Measurements from ENCODE around the gene CFAP97. TPM values are rescaled to one million over a fixed set of nuclear protein-coding genes. Genes with fewer than 3 reads are reported as not detected.
"Not testable (repeated sequence)": the region's sequence is repeated elsewhere in the genome, so short reads cannot be mapped to it uniquely, and the experiment has no call there.

CFAP97 gene
- total and polyA plus RNA-seq, 2 donors (not counting 1 experiment from before 2014, with no cell fraction given) = 39.3 to 50.8 TPM

- DNase-seq (ENCODE audit: low read depth in 2 of 2); H3K79me2 ChIP-seq (ENCODE audit: control insufficient read depth, insufficient read depth, low read length); H3K4me2 ChIP-seq (ENCODE audit: extremely low read depth, insufficient read depth, low read length): not testable (repeated sequence)
Observed at GRCh38 chr4:185198189-185198588, 5.6 kb downstream of the CFAP97 start.

GRCh38 chr4:185196437-185196836, 7.4 kb downstream of the CFAP97 start:
- H3K27ac ChIP-seq (ENCODE audit: insufficient read depth, low read length) = no peak overlapping the region
- no peak overlapping the region for H2AFZ ChIP-seq (ENCODE audit: low read length)
- no peaks in the 10 kb centered on the region for H3K27me3 ChIP-seq (ENCODE audit: control insufficient read depth, insufficient read depth, low read length)
- TF ChIP-seq CTCF (conservative IDR thresholded peaks at IDR 0.05 in 1 of 2, IDR thresholded peaks at IDR 0.05 in 1 of 2; ENCODE audit: low read depth in 1 of 2, low read length in 2 of 2) (no peak), EZH2 (IDR thresholded peaks at IDR 0.05; ENCODE audit: low read length, missing control alignments) (no peak)
- H3K79me2 ChIP-seq (ENCODE audit: control insufficient read depth, insufficient read depth, low read length) = peaks cover 6% of the 10 kb centered on the region
- H3K9me3 ChIP-seq (ENCODE audit: control insufficient read depth, insufficient read depth, low read depth, low read length) = no peaks in the 10 kb centered on the region
- no peak for DNase-seq (ENCODE audit: low read depth in 2 of 2)
- no peaks in the 10 kb centered on the region for H4K20me1 ChIP-seq (ENCODE audit: control insufficient read depth, extremely low read depth, insufficient read depth, low read length)
- no peaks in the 10 kb centered on the region for H3K36me3 ChIP-seq (ENCODE audit: control insufficient read depth, insufficient read depth, low read length)
- no peak overlapping the region for H3K9ac ChIP-seq (ENCODE audit: insufficient read depth, low read length)
- no peak overlapping the region for H3K4me3 ChIP-seq (replicated peaks in 1 of 4; ENCODE audit: control extremely low read depth in 1 of 4, insufficient read depth in 1 of 4, low read depth in 3 of 4, low read length in 4 of 4)
- H3K4me2 ChIP-seq (ENCODE audit: extremely low read depth, insufficient read depth, low read length) = no peak overlapping the region
- H3K4me1 ChIP-seq (ENCODE audit: control insufficient read depth, extremely low read depth, insufficient read depth, low read length) = no peaks in the 10 kb centered on the region

More at GRCh38 chr4:185198189-185198588, 5.6 kb downstream of the CFAP97 start:
- H3K27me3 ChIP-seq (ENCODE audit: control insufficient read depth, insufficient read depth, low read length); H3K4me1 ChIP-seq (ENCODE audit: control insufficient read depth, extremely low read depth, insufficient read depth, low read length); H2AFZ ChIP-seq (ENCODE audit: low read length); H3K27ac ChIP-seq (ENCODE audit: insufficient read depth, low read length); H3K36me3 ChIP-seq (ENCODE audit: control insufficient read depth, insufficient read depth, low read length); H3K9ac ChIP-seq (ENCODE audit: insufficient read depth, low read length); H3K4me3 ChIP-seq (replicated peaks in 1 of 4; ENCODE audit: control extremely low read depth in 1 of 4, insufficient read depth in 1 of 4, low read depth in 3 of 4, low read length in 4 of 4); H4K20me1 ChIP-seq (ENCODE audit: control insufficient read depth, extremely low read depth, insufficient read depth, low read length); H3K9me3 ChIP-seq (ENCODE audit: control insufficient read depth, insufficient read depth, low read depth, low read length): not testable (repeated sequence)

GRCh38 chr4:185194924-185195888, 8.6 kb downstream of the CFAP97 start:
- Histone ChIP-seq H3K4me1 (ENCODE audit: control insufficient read depth, extremely low read depth, insufficient read depth, low read length) (no peaks in the 10 kb centered on the region), H2AFZ (ENCODE audit: low read length) (no peak overlapping the region), H4K20me1 (ENCODE audit: control insufficient read depth, extremely low read depth, insufficient read depth, low read length) (no peaks in the 10 kb centered on the region), H3K36me3 (ENCODE audit: control insufficient read depth, insufficient read depth, low read length) (peaks cover 2% of the 10 kb centered on the region), H3K9me3 (ENCODE audit: control insufficient read depth, insufficient read depth, low read depth, low read length) (no peaks in the 10 kb centered on the region), H3K27me3 (ENCODE audit: control insufficient read depth, insufficient read depth, low read length) (no peaks in the 10 kb centered on the region), H3K4me2 (ENCODE audit: extremely low read depth, insufficient read depth, low read length) (no peak overlapping the region), H3K4me3 (replicated peaks in 1 of 4; ENCODE audit: control extremely low read depth in 1 of 4, insufficient read depth in 1 of 4, low read depth in 3 of 4, low read length in 4 of 4) (no peak overlapping the region), H3K79me2 (ENCODE audit: control insufficient read depth, insufficient read depth, low read length) (peaks cover 3% of the 10 kb centered on the region), H3K9ac (ENCODE audit: insufficient read depth, low read length) (no peak overlapping the region), H3K27ac (ENCODE audit: insufficient read depth, low read length) (no peak overlapping the region)
- TF ChIP-seq EZH2 (IDR thresholded peaks at IDR 0.05; ENCODE audit: low read length, missing control alignments) = no peak
- no peak for TF ChIP-seq CTCF (conservative IDR thresholded peaks at IDR 0.05 in 1 of 2, IDR thresholded peaks at IDR 0.05 in 1 of 2; ENCODE audit: low read depth in 1 of 2, low read length in 2 of 2)
- no peak for DNase-seq (ENCODE audit: low read depth in 2 of 2)

Data from fibroblast of lung (primary cell).